Testis (tissue), 3 donors: ENCODE data around the gene PURA. TPM values are rescaled to one million over a fixed set of nuclear protein-coding genes. Genes with fewer than 3 reads are reported as not detected.

ENCODE experiments used
- DNase-seq: peaks from one replicate; pipeline ENCODE4 v3.0.0-alpha.2; 2019
- H3K27ac ChIP-seq, 2 donors: fragments of 200-600 bp; sonication (generic); one replicate each; pipeline ENCODE4 v1.5.1; 2019
- H3K27me3 ChIP-seq: fragments of 200-600 bp; sonication (generic); one replicate; pipeline ENCODE4 v1.5.1; 2019
- H3K36me3 ChIP-seq: fragments of 200-600 bp; sonication (generic); one replicate; pipeline ENCODE4 v1.5.1; 2017; ENCODE audit warnings: low read depth; ENCODE audit errors: missing control alignments
- H3K4me1 ChIP-seq: fragments of 200-600 bp; sonication (generic); one replicate; pipeline ENCODE4 v1.5.1; 2019
- H3K4me3 ChIP-seq, 2 donors: fragments of 200-600 bp; sonication (generic); one replicate each; pipeline ENCODE4 v1.5.1; 2017 to 2019
- H3K9me3 ChIP-seq: fragments of 200-600 bp; sonication (generic); one replicate; pipeline ENCODE4 v1.5.1; 2017
- POLR2A ChIP-seq: fragments of 450-650 bp; IDR thresholded peaks from one replicate; pipeline ENCODE4 v1.6.1; 2017; ENCODE audit warnings: antibody characterized with exemption, mild to moderate bottlenecking, moderate library complexity
- WGBS, 2 donors: methylation state at CpG; one replicate each; pipeline ENCODE4 v1.1.5; 2018; 5-methylcytosine and 5-hydroxymethylcytosine counted together
- intact Hi-C: fragments of 100-400 bp; cut with DNase I; formaldehyde crosslinking; loops from one replicate; pipeline ENCODE4 v1.15.1; 2023; ENCODE audit warnings: low total_unique reads
- polyA plus RNA-seq: library from polyadenylated mRNA; stranded (reverse); fragments of 350-450 nt; fragmentation: Illumina TruSeq; extraction: RNeasy Lipid Tissue Mini Kit (QIAGEN cat#74804); gene quantifications from one replicate; pipeline ENCODE4 v1.2.3, GENCODE V29; 2014; ENCODE audit warnings: low read depth, low replicate concordance; ENCODE audit not compliant: insufficient read depth
- total RNA-seq, 2 donors: library from RNA; depleted of rRNA; stranded (reverse); fragments of >200 nt; gene quantifications; one replicate each; pipeline ENCODE4 v1.2.3, GENCODE V29; 2016
- TF ChIP-seq, protein P1 (sequence below), 3 experiments: fragments of 450-650 bp in 2 of 3; fragments of 200-600 bp in 1 of 3; sonication (generic) in 1 of 3; IDR thresholded peaks; one replicate each; pipeline ENCODE4 v1.5.1; 2016 to 2019; ENCODE audit warnings: antibody characterized with exemption in 3 of 3, mild to moderate bottlenecking in 2 of 3, moderate library complexity in 1 of 3

Gene PURA
- total and polyA plus RNA-seq, 3 donors from 2014 or later: 9.3 to 26.9 (median 22.9) TPM

DNA sequence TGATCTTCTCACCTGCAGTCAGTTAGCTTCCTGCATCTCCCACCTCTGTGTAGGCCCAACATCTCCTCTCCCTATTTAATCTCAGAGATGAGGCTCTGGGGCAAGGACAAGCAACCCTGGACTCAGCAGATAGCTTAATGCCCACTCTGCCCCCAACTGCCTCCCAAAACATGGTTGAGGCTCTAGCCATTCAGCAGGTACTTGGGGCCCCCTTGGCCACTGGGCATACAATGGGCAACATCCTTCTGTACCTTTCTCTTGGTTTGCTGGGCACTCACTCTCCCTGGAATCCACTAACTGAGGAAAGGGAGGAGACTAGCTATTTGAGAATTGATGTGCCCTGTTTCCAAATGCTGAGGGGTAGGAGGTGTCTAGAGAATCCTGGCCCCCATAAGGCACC, 21.2 kb downstream of the PURA start:
- no peaks in the 10 kb centered on the region for H3K27me3 ChIP-seq
- intact Hi-C loops: no loop called here
- H3K36me3 ChIP-seq: no peaks in the 10 kb centered on the region
- TF ChIP-seq POLR2A: no peak
- TF ChIP-seq, protein P1, sequence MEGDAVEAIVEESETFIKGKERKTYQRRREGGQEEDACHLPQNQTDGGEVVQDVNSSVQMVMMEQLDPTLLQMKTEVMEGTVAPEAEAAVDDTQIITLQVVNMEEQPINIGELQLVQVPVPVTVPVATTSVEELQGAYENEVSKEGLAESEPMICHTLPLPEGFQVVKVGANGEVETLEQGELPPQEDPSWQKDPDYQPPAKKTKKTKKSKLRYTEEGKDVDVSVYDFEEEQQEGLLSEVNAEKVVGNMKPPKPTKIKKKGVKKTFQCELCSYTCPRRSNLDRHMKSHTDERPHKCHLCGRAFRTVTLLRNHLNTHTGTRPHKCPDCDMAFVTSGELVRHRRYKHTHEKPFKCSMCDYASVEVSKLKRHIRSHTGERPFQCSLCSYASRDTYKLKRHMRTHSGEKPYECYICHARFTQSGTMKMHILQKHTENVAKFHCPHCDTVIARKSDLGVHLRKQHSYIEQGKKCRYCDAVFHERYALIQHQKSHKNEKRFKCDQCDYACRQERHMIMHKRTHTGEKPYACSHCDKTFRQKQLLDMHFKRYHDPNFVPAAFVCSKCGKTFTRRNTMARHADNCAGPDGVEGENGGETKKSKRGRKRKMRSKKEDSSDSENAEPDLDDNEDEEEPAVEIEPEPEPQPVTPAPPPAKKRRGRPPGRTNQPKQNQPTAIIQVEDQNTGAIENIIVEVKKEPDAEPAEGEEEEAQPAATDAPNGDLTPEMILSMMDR (IDR thresholded peaks at IDR 0.05): no peak
- no peak overlapping the region for H3K27ac ChIP-seq
- DNase-seq: no peak
- H3K4me1 ChIP-seq: no peaks in the 10 kb centered on the region
- no peaks in the 10 kb centered on the region for H3K9me3 ChIP-seq
- H3K4me3 ChIP-seq: no peak overlapping the region

DNA sequence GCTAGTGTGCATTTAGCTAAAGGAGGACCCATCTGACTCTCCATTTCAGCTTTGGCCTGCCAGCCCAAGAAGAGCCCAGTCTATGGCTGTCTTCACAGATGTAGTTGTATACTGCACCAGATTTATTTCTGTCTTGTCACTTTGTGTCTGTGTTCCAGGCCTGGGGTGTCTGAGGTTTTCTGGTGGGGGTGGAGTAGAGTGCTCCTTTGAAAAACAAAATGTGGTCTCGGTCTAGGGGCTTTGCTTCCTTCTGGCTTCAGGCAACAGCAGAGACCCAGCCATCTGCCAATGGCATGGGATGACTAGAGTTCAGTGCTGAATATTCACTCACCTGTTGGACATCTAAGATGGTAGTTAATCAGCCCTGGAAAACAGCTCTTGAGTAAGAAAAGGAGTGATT, 22.7 kb downstream of the PURA start:
- Histone ChIP-seq H3K27me3 (no peaks in the 10 kb centered on the region), H3K9me3 (no peaks in the 10 kb centered on the region), H3K4me3 (no peak overlapping the region), H3K36me3 (no peaks in the 10 kb centered on the region), H3K4me1 (no peaks in the 10 kb centered on the region), H3K27ac (no peak overlapping the region)
- intact Hi-C loops: no loop called here
- no peak for TF ChIP-seq POLR2A
- TF ChIP-seq, protein P1 (IDR thresholded peaks at IDR 0.05): no peak
- WGBS, 2 donors: 86 to 100% methylated on average over 1 of the region's 1 CpG
- DNase-seq: no peak

DNA sequence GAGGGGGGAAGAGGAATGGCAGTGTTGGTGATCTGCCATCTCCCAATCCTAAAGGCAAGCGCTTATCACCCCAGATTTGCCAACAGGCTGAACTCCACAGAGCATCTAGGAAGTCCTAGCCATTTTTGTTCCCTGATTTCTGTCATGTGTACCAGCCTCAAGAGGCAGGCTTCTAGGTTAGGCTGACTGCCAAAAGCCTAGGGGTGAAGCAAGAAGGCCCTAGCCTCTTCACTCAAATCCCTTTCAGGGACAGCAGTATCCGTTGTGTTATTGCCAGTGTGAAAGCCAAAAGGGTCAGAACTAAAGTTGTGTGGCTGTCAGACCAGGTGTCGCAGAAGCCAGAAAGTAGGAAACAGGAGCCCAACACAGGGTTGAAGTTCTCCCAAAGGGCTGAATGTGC, 26.5 kb downstream of the PURA start:
- no peak for TF ChIP-seq POLR2A
- TF ChIP-seq, protein P1 (IDR thresholded peaks at IDR 0.05): no peak
- Histone ChIP-seq H3K4me1 (peaks cover 2% of the 10 kb centered on the region), H3K4me3 (no peak overlapping the region), H3K27ac (no peak overlapping the region), H3K27me3 (no peaks in the 10 kb centered on the region), H3K36me3 (no peaks in the 10 kb centered on the region), H3K9me3 (no peaks in the 10 kb centered on the region)
- intact Hi-C loops: no loop called here
- DNase-seq: no peak
- 85 to 92% methylated on average over 3 of the region's 3 CpGs for WGBS, 2 donors

DNA sequence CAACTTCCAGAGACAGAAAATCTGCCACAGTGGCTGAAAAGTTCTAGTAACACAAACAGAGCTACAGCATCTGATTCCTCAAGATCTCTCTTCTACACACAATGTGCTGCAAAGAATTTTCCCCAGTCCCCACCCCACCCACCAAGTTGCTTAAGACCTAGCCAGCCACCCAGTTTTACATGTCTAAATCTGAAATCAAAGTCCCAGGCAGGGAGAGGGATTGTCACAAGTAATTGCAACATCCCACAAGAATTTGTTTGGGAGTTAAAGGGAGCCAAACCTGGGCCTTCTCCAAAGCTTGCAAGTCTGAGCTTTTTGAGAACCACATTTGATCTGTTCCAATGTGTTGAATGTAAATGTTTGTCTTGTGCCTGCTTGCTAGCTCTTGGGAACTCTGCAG, 27.3 kb downstream of the PURA start:
- Histone ChIP-seq H3K36me3 (no peaks in the 10 kb centered on the region), H3K4me1 (peaks cover 8% of the 10 kb centered on the region), H3K4me3 (no peak overlapping the region), H3K27me3 (no peaks in the 10 kb centered on the region), H3K9me3 (no peaks in the 10 kb centered on the region), H3K27ac (no peak overlapping the region)
- TF ChIP-seq POLR2A: no peak
- TF ChIP-seq, protein P1 (IDR thresholded peaks at IDR 0.05): no peak
- intact Hi-C loops: no loop called here
- no peak for DNase-seq

DNA sequence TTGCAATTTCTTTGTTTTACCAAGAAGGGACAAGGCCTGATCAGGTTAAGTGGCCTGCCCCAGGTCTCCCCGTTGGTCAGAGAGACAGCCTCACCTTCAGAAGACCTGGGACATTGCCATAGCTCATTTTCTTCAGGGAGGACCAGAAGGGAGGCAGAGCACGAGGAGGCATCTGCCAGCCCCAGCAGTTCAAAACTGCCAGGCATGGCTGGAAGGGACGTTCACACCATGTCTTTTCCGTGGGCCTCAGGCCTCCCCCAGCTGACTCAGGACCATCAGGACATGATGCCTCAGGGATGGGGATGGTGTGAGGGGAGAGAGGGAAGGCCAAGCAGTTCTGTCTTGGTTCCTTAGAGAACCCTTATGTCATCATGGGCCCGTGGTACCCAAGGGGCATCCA, 28.3 kb downstream of the PURA start:
- TF ChIP-seq, protein P1 (IDR thresholded peaks at IDR 0.05): no peak
- no peak for TF ChIP-seq POLR2A
- DNase-seq: no peak
- WGBS, 2 donors: 83 to 92% methylated on average over 4 to 5 of the region's 5 CpGs
- no peaks in the 10 kb centered on the region for H3K36me3 ChIP-seq
- H3K4me1 ChIP-seq: peaks cover 13% of the 10 kb centered on the region
- H3K9me3 ChIP-seq: no peaks in the 10 kb centered on the region
- no peak overlapping the region for H3K27ac ChIP-seq
- intact Hi-C loops: no loop called here
- H3K27me3 ChIP-seq: no peaks in the 10 kb centered on the region
- no peak overlapping the region for H3K4me3 ChIP-seq
